Measurements from ENCODE around the gene CASP6. TPM values are rescaled to one million over a fixed set of nuclear protein-coding genes. Genes with fewer than 3 reads are reported as not detected.

Gene CASP6
- polyA plus RNA-seq (2013, experiment 1 of 2) = 30.0 TPM
- polyA plus RNA-seq (2013, experiment 2 of 2) = 31.9 TPM

GRCh38 chr4:109702950-109703663 is at the start of gene CASP6:
Gene CASP6, minus strand, starts transcription at chr4:109703445. Its CDS starts 50 bp downstream, at chr4:109703395.
- no peak within 1 kb of the TSS for H4K5ac ChIP-seq (ENCODE audit: low read length)
- DNase-seq = peak; percentile 86
- peaks cover 2% of the 10 kb centered on the region for H3K79me1 ChIP-seq (ENCODE audit: low read length)
- no peak within 1 kb of the TSS for H2AK5ac ChIP-seq (ENCODE audit: low read length)
- peak within 1 kb of the TSS; percentile 96 for H3K18ac ChIP-seq (ENCODE audit: low read length)
- H3K27ac ChIP-seq (ENCODE audit: low read depth, low read length) = peak within 1 kb of the TSS; percentile 81
- H3K79me2 ChIP-seq (ENCODE audit: control insufficient read depth, insufficient read depth, low read length) = no peaks in the 10 kb centered on the region
- H3K27me3 ChIP-seq (ENCODE audit: insufficient read depth, low read length, poor library complexity) = no peaks in the 10 kb centered on the region
- peak within 1 kb of the TSS; percentile 63 for H3K4me3 ChIP-seq (ENCODE audit: low read length)
- peak within 1 kb of the TSS; percentile 46 for H3K4me2 ChIP-seq (ENCODE audit: low read length)
- peak within 1 kb of the TSS; percentile 91 for H3K56ac ChIP-seq (ENCODE audit: low read length)
- H2BK5ac ChIP-seq (ENCODE audit: low read length) = no peak within 1 kb of the TSS
- H3K4me1 ChIP-seq (ENCODE audit: control insufficient read depth, low read depth, low read length) = no peaks in the 10 kb centered on the region
- H2BK15ac ChIP-seq (replicated peaks; ENCODE audit: low read depth) = no peak within 1 kb of the TSS
- H3K23ac ChIP-seq (ENCODE audit: low read length) = no peak within 1 kb of the TSS
- H4K8ac ChIP-seq (ENCODE audit: low read depth, low read length) = peak within 1 kb of the TSS; percentile 76
- peak within 1 kb of the TSS; percentile 26 for H3K4ac ChIP-seq (ENCODE audit: low read depth, low read length)
- peak within 1 kb of the TSS; percentile 98 for H2BK120ac ChIP-seq (ENCODE audit: low read depth, low read length)
- WGBS (ENCODE audit: extremely low coverage, insufficient coverage, low lambda C conversion rate) = no CpG with 5 or more reads among the region's 72 CpGs
- peak within 1 kb of the TSS; percentile 75 for H3K9ac ChIP-seq (ENCODE audit: low read length)
- H3K36me3 ChIP-seq (ENCODE audit: control insufficient read depth, insufficient read depth, low read length) = no peaks in the 10 kb centered on the region

DNA sequence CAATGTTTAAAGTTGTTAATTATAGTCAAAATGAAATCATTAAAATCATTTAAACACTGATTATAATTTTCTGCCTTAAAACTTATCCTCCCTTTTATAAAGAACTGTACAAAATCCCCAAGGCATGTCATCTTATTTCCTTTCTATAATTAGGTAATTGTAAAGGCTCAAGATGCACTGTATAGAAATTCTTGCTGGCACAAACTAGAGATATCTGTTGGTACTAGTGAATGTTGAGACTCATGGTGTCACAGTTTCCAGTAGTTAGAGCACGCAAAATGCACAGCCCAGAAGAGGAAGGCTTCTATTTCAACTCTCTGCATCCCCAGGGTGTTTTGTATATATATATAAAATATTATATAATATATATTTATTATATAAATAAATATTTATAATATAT is 49.3 kb upstream of the CASP6 start:
- no peak overlapping the region for H4K5ac ChIP-seq (ENCODE audit: low read length)
- no peaks in the 10 kb centered on the region for H3K36me3 ChIP-seq (ENCODE audit: control insufficient read depth, insufficient read depth, low read length)
- H3K56ac ChIP-seq (ENCODE audit: low read length) = no peak overlapping the region
- no peak overlapping the region for H3K27ac ChIP-seq (ENCODE audit: low read depth, low read length)
- H3K4me3 ChIP-seq (ENCODE audit: low read length) = no peak overlapping the region
- no peaks in the 10 kb centered on the region for H3K27me3 ChIP-seq (ENCODE audit: insufficient read depth, low read length, poor library complexity)
- no peak overlapping the region for H2BK5ac ChIP-seq (ENCODE audit: low read length)
- DNase-seq = no peak
- H2AK5ac ChIP-seq (ENCODE audit: low read length) = no peak overlapping the region
- H3K9ac ChIP-seq (ENCODE audit: low read length) = no peak overlapping the region
- no peaks in the 10 kb centered on the region for H3K79me1 ChIP-seq (ENCODE audit: low read length)
- H3K79me2 ChIP-seq (ENCODE audit: control insufficient read depth, insufficient read depth, low read length) = no peaks in the 10 kb centered on the region
- no peak overlapping the region for H3K4me2 ChIP-seq (ENCODE audit: low read length)
- WGBS (ENCODE audit: extremely low coverage, insufficient coverage, low lambda C conversion rate) = no CpG with 5 or more reads among the region's 1 CpG
- no peak overlapping the region for H2BK120ac ChIP-seq (ENCODE audit: low read depth, low read length)
- no peaks in the 10 kb centered on the region for H3K4me1 ChIP-seq (ENCODE audit: control insufficient read depth, low read depth, low read length)
- H2BK15ac ChIP-seq (replicated peaks; ENCODE audit: low read depth) = no peak overlapping the region
- no peak overlapping the region for H3K18ac ChIP-seq (ENCODE audit: low read length)
- H3K4ac ChIP-seq (ENCODE audit: low read depth, low read length) = no peak overlapping the region
- no peak overlapping the region for H4K8ac ChIP-seq (ENCODE audit: low read depth, low read length)
- H3K23ac ChIP-seq (ENCODE audit: low read length) = no peak overlapping the region

DNA sequence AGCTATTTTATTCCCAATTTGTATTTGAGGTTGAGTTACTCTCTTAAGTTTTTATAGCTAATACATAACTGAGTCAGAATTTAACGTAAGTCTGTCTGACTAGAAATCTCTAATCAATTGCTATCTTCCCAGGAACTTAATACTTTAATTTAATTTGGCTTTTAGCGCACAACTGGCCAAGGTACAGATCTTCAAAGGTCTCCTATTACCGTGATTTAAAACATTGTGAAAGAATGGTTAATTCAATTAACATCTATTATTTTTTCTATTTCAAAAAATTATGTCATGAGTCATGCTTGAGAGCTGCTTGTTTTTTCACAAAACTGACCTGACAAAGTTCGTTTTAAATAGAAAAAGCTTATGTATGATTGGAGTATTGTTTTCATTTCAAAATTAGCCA is 48.6 kb upstream of the CASP6 start:
- no CpG with 5 or more reads among the region's 4 CpGs for WGBS (ENCODE audit: extremely low coverage, insufficient coverage, low lambda C conversion rate)
- Histone ChIP-seq H3K4ac (ENCODE audit: low read depth, low read length) (no peak overlapping the region), H2BK120ac (ENCODE audit: low read depth, low read length) (no peak overlapping the region), H2AK5ac (ENCODE audit: low read length) (no peak overlapping the region), H3K9ac (ENCODE audit: low read length) (no peak overlapping the region), H3K4me3 (ENCODE audit: low read length) (no peak overlapping the region), H3K56ac (ENCODE audit: low read length) (no peak overlapping the region), H3K36me3 (ENCODE audit: control insufficient read depth, insufficient read depth, low read length) (no peaks in the 10 kb centered on the region), H3K79me1 (ENCODE audit: low read length) (no peaks in the 10 kb centered on the region), H3K4me2 (ENCODE audit: low read length) (no peak overlapping the region), H4K5ac (ENCODE audit: low read length) (no peak overlapping the region), H3K27ac (ENCODE audit: low read depth, low read length) (no peak overlapping the region), H3K4me1 (ENCODE audit: control insufficient read depth, low read depth, low read length) (no peaks in the 10 kb centered on the region), H3K23ac (ENCODE audit: low read length) (no peak overlapping the region), H3K18ac (ENCODE audit: low read length) (no peak overlapping the region), H3K79me2 (ENCODE audit: control insufficient read depth, insufficient read depth, low read length) (no peaks in the 10 kb centered on the region), H4K8ac (ENCODE audit: low read depth, low read length) (no peak overlapping the region), H2BK5ac (ENCODE audit: low read length) (no peak overlapping the region), H2BK15ac (replicated peaks; ENCODE audit: low read depth) (no peak overlapping the region), H3K27me3 (ENCODE audit: insufficient read depth, low read length, poor library complexity) (no peaks in the 10 kb centered on the region)
- DNase-seq = no peak

- DNase-seq = no peak
- WGBS (ENCODE audit: extremely low coverage, insufficient coverage, low lambda C conversion rate) = no CpG with 5 or more reads among the region's 4 CpGs
- no peak overlapping the region for H2AK5ac ChIP-seq (ENCODE audit: low read length)
These were observed 47.5 kb upstream of the CASP6 start for GRCh38 chr4:109750652-109751244.

GRCh38 chr4:109749388-109750082 is 46.3 kb upstream of the CASP6 start:
- H3K27me3 ChIP-seq (ENCODE audit: insufficient read depth, low read length, poor library complexity) = no peaks in the 10 kb centered on the region
- no peak overlapping the region for H3K9ac ChIP-seq (ENCODE audit: low read length)
- DNase-seq = no peak
- H2BK15ac ChIP-seq (replicated peaks; ENCODE audit: low read depth) = no peak overlapping the region
- H2AK5ac ChIP-seq (ENCODE audit: low read length) = no peak overlapping the region
- no peak overlapping the region for H4K8ac ChIP-seq (ENCODE audit: low read depth, low read length)
- WGBS (ENCODE audit: extremely low coverage, insufficient coverage, low lambda C conversion rate) = no CpG with 5 or more reads among the region's 7 CpGs
- H3K27ac ChIP-seq (ENCODE audit: low read depth, low read length) = no peak overlapping the region
- no peak overlapping the region for H3K23ac ChIP-seq (ENCODE audit: low read length)
- no peaks in the 10 kb centered on the region for H3K79me1 ChIP-seq (ENCODE audit: low read length)
- no peak overlapping the region for H4K5ac ChIP-seq (ENCODE audit: low read length)
- no peaks in the 10 kb centered on the region for H3K4me1 ChIP-seq (ENCODE audit: control insufficient read depth, low read depth, low read length)
- H3K36me3 ChIP-seq (ENCODE audit: control insufficient read depth, insufficient read depth, low read length) = no peaks in the 10 kb centered on the region
- no peak overlapping the region for H2BK120ac ChIP-seq (ENCODE audit: low read depth, low read length)
- H3K56ac ChIP-seq (ENCODE audit: low read length) = no peak overlapping the region
- H3K4ac ChIP-seq (ENCODE audit: low read depth, low read length) = no peak overlapping the region
- H3K4me3 ChIP-seq (ENCODE audit: low read length) = no peak overlapping the region
- H3K18ac ChIP-seq (ENCODE audit: low read length) = no peak overlapping the region
- H2BK5ac ChIP-seq (ENCODE audit: low read length) = no peak overlapping the region
- no peak overlapping the region for H3K4me2 ChIP-seq (ENCODE audit: low read length)
- no peaks in the 10 kb centered on the region for H3K79me2 ChIP-seq (ENCODE audit: control insufficient read depth, insufficient read depth, low read length)

More at GRCh38 chr4:109750652-109751244, 47.5 kb upstream of the CASP6 start:
- Histone ChIP-seq H3K79me1 (ENCODE audit: low read length) (no peaks in the 10 kb centered on the region), H2BK120ac (ENCODE audit: low read depth, low read length) (no peak overlapping the region), H3K4me1 (ENCODE audit: control insufficient read depth, low read depth, low read length) (no peaks in the 10 kb centered on the region), H3K9ac (ENCODE audit: low read length) (no peak overlapping the region), H3K79me2 (ENCODE audit: control insufficient read depth, insufficient read depth, low read length) (no peaks in the 10 kb centered on the region), H2BK15ac (replicated peaks; ENCODE audit: low read depth) (no peak overlapping the region), H3K23ac (ENCODE audit: low read length) (no peak overlapping the region), H4K8ac (ENCODE audit: low read depth, low read length) (no peak overlapping the region), H3K36me3 (ENCODE audit: control insufficient read depth, insufficient read depth, low read length) (no peaks in the 10 kb centered on the region), H3K4ac (ENCODE audit: low read depth, low read length) (no peak overlapping the region), H4K5ac (ENCODE audit: low read length) (no peak overlapping the region), H3K27ac (ENCODE audit: low read depth, low read length) (no peak overlapping the region), H3K4me2 (ENCODE audit: low read length) (no peak overlapping the region), H2BK5ac (ENCODE audit: low read length) (no peak overlapping the region), H3K4me3 (ENCODE audit: low read length) (no peak overlapping the region), H3K18ac (ENCODE audit: low read length) (no peak overlapping the region), H3K27me3 (ENCODE audit: insufficient read depth, low read length, poor library complexity) (no peaks in the 10 kb centered on the region), H3K56ac (ENCODE audit: low read length) (no peak overlapping the region)

All from mesendoderm (in vitro differentiated cells).